Measurements from ENCODE around the gene ALKBH1. TPM values are rescaled to one million over a fixed set of nuclear protein-coding genes. Genes with fewer than 3 reads are reported as not detected.

ALKBH1 gene
- total RNA-seq, 1 experiment from 2014 or later, result 17.1 TPM

GRCh38 chr14:77730976-77731497 lies 23.2 kb upstream of the ALKBH1 start:
- BruUV-seq (replicated peaks), result no TSS peak
- no peak overlapping the region for H3K27ac Mint-ChIP-seq (ENCODE audit: unreplicated experiment)

GRCh38 chr14:77722301-77722700 lies 14.5 kb upstream of the ALKBH1 start:
- H3K27me3 Mint-ChIP-seq (ENCODE audit: insufficient read depth, unreplicated experiment), result no peaks in the 10 kb centered on the region
- TF ChIP-seq CTCF (IDR thresholded peaks at IDR 0.05; ENCODE audit: insufficient read depth in 1 of 2, low read depth in 1 of 2, low read length in 1 of 2, severe bottlenecking in 1 of 2, unreplicated experiment in 1 of 2), result no peak
- Histone ChIP-seq H3K36me3 (ENCODE audit: control insufficient read depth, insufficient read depth, low read length) (no peaks in the 10 kb centered on the region), H3K4me1 (no peaks in the 10 kb centered on the region), H3K4me3 (ENCODE audit: low read depth, low read length) (no peak overlapping the region), H3K27me3 (replicated peaks; ENCODE audit: control insufficient read depth, insufficient read depth, low read length) (no peaks in the 10 kb centered on the region), H3K9me3 (no peaks in the 10 kb centered on the region)
- H3K9me3 Mint-ChIP-seq (ENCODE audit: unreplicated experiment), result no peaks in the 10 kb centered on the region
- POLR2A ChIA-PET, result no interaction called here
- H3K4me1 Mint-ChIP-seq (ENCODE audit: low read depth, unreplicated experiment), result no peaks in the 10 kb centered on the region
- DNase-seq, result no peak
- CTCF ChIA-PET, result no interaction called here
- H3K36me3 Mint-ChIP-seq (ENCODE audit: insufficient read depth, unreplicated experiment), result peaks cover 92% of the 10 kb centered on the region
- H3K4me3 Mint-ChIP-seq (ENCODE audit: unreplicated experiment), result no peak overlapping the region
- H3K27ac Mint-ChIP-seq (ENCODE audit: unreplicated experiment), result no peak overlapping the region
- BruUV-seq (replicated peaks), result no TSS peak
- intact Hi-C loops (cut with micrococcal nuclease; ENCODE audit: unreplicated experiment), result no loop called here

More at GRCh38 chr14:77730976-77731497, 23.2 kb upstream of the ALKBH1 start:
- H3K36me3 ChIP-seq (ENCODE audit: control insufficient read depth, insufficient read depth, low read length), result no peaks in the 10 kb centered on the region; the same call in 1 of the 2 replicates
- no peaks in the 10 kb centered on the region for H3K4me1 ChIP-seq
- Mint-ChIP-seq H3K36me3 (ENCODE audit: insufficient read depth, unreplicated experiment) (peaks cover 92% of the 10 kb centered on the region), H3K9me3 (ENCODE audit: unreplicated experiment) (no peaks in the 10 kb centered on the region), H3K27me3 (ENCODE audit: insufficient read depth, unreplicated experiment) (no peaks in the 10 kb centered on the region), H3K4me1 (ENCODE audit: low read depth, unreplicated experiment) (no peaks in the 10 kb centered on the region), H3K4me3 (ENCODE audit: unreplicated experiment) (no peak overlapping the region)
- no peak for DNase-seq
- POLR2A ChIA-PET, result no interaction called here
- no peaks in the 10 kb centered on the region for H3K27me3 ChIP-seq (replicated peaks; ENCODE audit: control insufficient read depth, insufficient read depth, low read length)
- H3K9me3 ChIP-seq, result no peaks in the 10 kb centered on the region
- TF ChIP-seq CTCF (IDR thresholded peaks at IDR 0.05; ENCODE audit: insufficient read depth in 1 of 2, low read depth in 1 of 2, low read length in 1 of 2, severe bottlenecking in 1 of 2, unreplicated experiment in 1 of 2), result no peak
- intact Hi-C loops (cut with micrococcal nuclease; ENCODE audit: unreplicated experiment), result no loop called here
- no peak overlapping the region for H3K4me3 ChIP-seq (ENCODE audit: low read depth, low read length)
- CTCF ChIA-PET, result no interaction called here

- Histone ChIP-seq H3K4me3 (ENCODE audit: low read depth, low read length) (no peak overlapping the region), H3K36me3 (ENCODE audit: control insufficient read depth, insufficient read depth, low read length) (no peaks in the 10 kb centered on the region), H3K9me3 (no peaks in the 10 kb centered on the region), H3K4me1 (no peaks in the 10 kb centered on the region), H3K27me3 (replicated peaks; ENCODE audit: control insufficient read depth, insufficient read depth, low read length) (no peaks in the 10 kb centered on the region)
- no peak overlapping the region for H3K27ac Mint-ChIP-seq (ENCODE audit: unreplicated experiment)
- H3K4me3 Mint-ChIP-seq (ENCODE audit: unreplicated experiment), result no peak overlapping the region
- no TSS peak for BruUV-seq (replicated peaks)
- no peaks in the 10 kb centered on the region for H3K9me3 Mint-ChIP-seq (ENCODE audit: unreplicated experiment)
- DNase-seq, result no peak
- ChIA-PET CTCF (no interaction called here), POLR2A (interaction anchor here (0.6 kb wide), 1 partner anchor 10 kb away, joined by 4 read pairs; no protein-coding TSS in a partner anchor)
- no peaks in the 10 kb centered on the region for H3K4me1 Mint-ChIP-seq (ENCODE audit: low read depth, unreplicated experiment)
- no peaks in the 10 kb centered on the region for H3K27me3 Mint-ChIP-seq (ENCODE audit: insufficient read depth, unreplicated experiment)
- intact Hi-C loops (cut with micrococcal nuclease; ENCODE audit: unreplicated experiment), result no loop called here
- no peak for TF ChIP-seq CTCF (IDR thresholded peaks at IDR 0.05; ENCODE audit: insufficient read depth in 1 of 2, low read depth in 1 of 2, low read length in 1 of 2, severe bottlenecking in 1 of 2, unreplicated experiment in 1 of 2)
- peaks cover 91% of the 10 kb centered on the region for H3K36me3 Mint-ChIP-seq (ENCODE audit: insufficient read depth, unreplicated experiment)
Measured at GRCh38 chr14:77721437-77721836, 13.6 kb upstream of the ALKBH1 start.
